NT2/D1 (cell line): ENCODE data around the gene SYVN1.

ENCODE experiments used
- DNase-seq: peaks from one replicate; pipeline ENCODE4 v3.0.0-alpha.2; 2011; ENCODE audit warnings: low read depth, low spot score
- H3K27me3 ChIP-seq: 2 replicates; pipeline ENCODE4 v1.6.0; 2011; ENCODE audit warnings: mild to moderate bottlenecking; ENCODE audit not compliant: insufficient read length, insufficient read depth
- H3K36me3 ChIP-seq: 2 replicates; pipeline ENCODE4 v1.6.1; 2011; ENCODE audit warnings: mild to moderate bottlenecking, low read length, mixed read lengths; ENCODE audit not compliant: insufficient read depth, insufficient read length
- H3K4me1 ChIP-seq: 2 replicates; pipeline ENCODE4 v1.5.1; 2011; ENCODE audit not compliant: insufficient read depth, insufficient read length
- H3K4me3 ChIP-seq: 2 replicates; pipeline ENCODE4 v1.5.1; 2011; ENCODE audit warnings: low read depth; ENCODE audit not compliant: insufficient read length
- H3K9ac ChIP-seq: 2 replicates; pipeline ENCODE4 v1.6.0; 2011; ENCODE audit warnings: low read depth; ENCODE audit not compliant: insufficient read length
- H3K9me3 ChIP-seq: 2 replicates; pipeline ENCODE4 v1.5.1; 2011; ENCODE audit warnings: mild to moderate bottlenecking, low read length; ENCODE audit not compliant: insufficient read depth
- SUZ12 ChIP-seq: IDR thresholded peaks from 2 replicates; pipeline ENCODE4 v1.6.1; 2011; ENCODE audit not compliant: insufficient read length, insufficient read depth; ENCODE audit errors: extremely low read depth
- YY1 ChIP-seq: IDR thresholded peaks from 2 replicates; pipeline ENCODE4 v1.6.1; 2011; ENCODE audit not compliant: insufficient read length, insufficient read depth
- ZNF274 ChIP-seq: IDR thresholded peaks from 2 replicates; pipeline ENCODE4 v1.6.1; 2011; ENCODE audit warnings: mild to moderate bottlenecking, low read depth, low read length

SYVN1 gene

GRCh38 chr11:65172600-65172999, 38.3 kb upstream of the SYVN1 start:
- TF ChIP-seq ZNF274 (no peak), SUZ12 (no peak), YY1 (no peak)
- H3K9me3 ChIP-seq: no peaks in the 10 kb centered on the region
- DNase-seq: no peak
- no peaks in the 10 kb centered on the region for H3K36me3 ChIP-seq
- H3K27me3 ChIP-seq: no peaks in the 10 kb centered on the region
- no peak overlapping the region for H3K4me3 ChIP-seq
- peaks cover 11% of the 10 kb centered on the region for H3K4me1 ChIP-seq
- H3K9ac ChIP-seq: no peak overlapping the region

GRCh38 chr11:65170058-65170534, 35.8 kb upstream of the SYVN1 start, which contains the start of gene SPDYC:
Gene SPDYC, plus strand, starts transcription at chr11:65170233. Its CDS starts 1,125 bp downstream, at chr11:65171358.
- Histone ChIP-seq H3K36me3 (no peaks in the 10 kb centered on the region), H3K4me3 (peak within 1 kb of the TSS; percentile 31), H3K9me3 (no peaks in the 10 kb centered on the region), H3K27me3 (no peaks in the 10 kb centered on the region), H3K4me1 (peaks cover 11% of the 10 kb centered on the region), H3K9ac (peak within 1 kb of the TSS; percentile 52)
- no peak for DNase-seq
- TF ChIP-seq SUZ12: no peak
- TF ChIP-seq YY1: no peak
- no peak for TF ChIP-seq ZNF274

- TF ChIP-seq ZNF274: no peak
- TF ChIP-seq YY1: no peak
- TF ChIP-seq SUZ12: no peak
- DNase-seq: no peak
- H3K4me1 ChIP-seq: peaks cover 11% of the 10 kb centered on the region
- no peaks in the 10 kb centered on the region for H3K9me3 ChIP-seq
- H3K4me3 ChIP-seq: no peak overlapping the region
- no peaks in the 10 kb centered on the region for H3K27me3 ChIP-seq
- no peak overlapping the region for H3K9ac ChIP-seq
- H3K36me3 ChIP-seq: no peaks in the 10 kb centered on the region
Measured at GRCh38 chr11:65169164-65169641, 34.9 kb upstream of the SYVN1 start.

- no peak for DNase-seq
- TF ChIP-seq ZNF274 (no peak), SUZ12 (no peak), YY1 (no peak)
- Histone ChIP-seq H3K4me3 (no peak overlapping the region), H3K36me3 (no peaks in the 10 kb centered on the region), H3K9me3 (no peaks in the 10 kb centered on the region), H3K4me1 (peaks cover 11% of the 10 kb centered on the region), H3K9ac (no peak overlapping the region), H3K27me3 (no peaks in the 10 kb centered on the region)
Measured at GRCh38 chr11:65167656-65168055, 33.3 kb upstream of the SYVN1 start.

GRCh38 chr11:65166893-65167292, 32.6 kb upstream of the SYVN1 start:
- Histone ChIP-seq H3K4me3 (no peak overlapping the region), H3K9me3 (no peaks in the 10 kb centered on the region), H3K9ac (peak overlapping the region; percentile 17), H3K36me3 (no peaks in the 10 kb centered on the region), H3K27me3 (no peaks in the 10 kb centered on the region), H3K4me1 (peaks cover 11% of the 10 kb centered on the region)
- TF ChIP-seq SUZ12 (no peak), ZNF274 (no peak), YY1 (no peak)
- no peak for DNase-seq

- no peak for TF ChIP-seq SUZ12
- no peak for TF ChIP-seq ZNF274
- TF ChIP-seq YY1: no peak
- Histone ChIP-seq H3K4me3 (no peak overlapping the region), H3K36me3 (no peaks in the 10 kb centered on the region), H3K9me3 (no peaks in the 10 kb centered on the region), H3K4me1 (peaks cover 5% of the 10 kb centered on the region), H3K9ac (no peak overlapping the region), H3K27me3 (no peaks in the 10 kb centered on the region)
- no peak for DNase-seq
Measured at GRCh38 chr11:65165410-65166317, 31.3 kb upstream of the SYVN1 start.

- DNase-seq: no peak
- no peak for TF ChIP-seq ZNF274
- no peak for TF ChIP-seq YY1
- no peak for TF ChIP-seq SUZ12
- no peaks in the 10 kb centered on the region for H3K27me3 ChIP-seq
- no peaks in the 10 kb centered on the region for H3K4me1 ChIP-seq
- no peak overlapping the region for H3K4me3 ChIP-seq
- H3K9ac ChIP-seq: no peak overlapping the region
- no peaks in the 10 kb centered on the region for H3K36me3 ChIP-seq
- H3K9me3 ChIP-seq: no peaks in the 10 kb centered on the region
Measured at GRCh38 chr11:65163684-65164083, 29.4 kb upstream of the SYVN1 start.
